GM18519 (cell line): Measurements from ENCODE around the gene GUSB.

Experiments used
- ATAC-seq: cut with Tn5 transposase; IDR thresholded peaks from one replicate; pipeline ENCODE4 v1.9.1; 2021; ENCODE audit warnings: mild to moderate bottlenecking, moderate library complexity; ENCODE audit not compliant: unreplicated experiment, low FRiP score

Gene GUSB

DNA sequence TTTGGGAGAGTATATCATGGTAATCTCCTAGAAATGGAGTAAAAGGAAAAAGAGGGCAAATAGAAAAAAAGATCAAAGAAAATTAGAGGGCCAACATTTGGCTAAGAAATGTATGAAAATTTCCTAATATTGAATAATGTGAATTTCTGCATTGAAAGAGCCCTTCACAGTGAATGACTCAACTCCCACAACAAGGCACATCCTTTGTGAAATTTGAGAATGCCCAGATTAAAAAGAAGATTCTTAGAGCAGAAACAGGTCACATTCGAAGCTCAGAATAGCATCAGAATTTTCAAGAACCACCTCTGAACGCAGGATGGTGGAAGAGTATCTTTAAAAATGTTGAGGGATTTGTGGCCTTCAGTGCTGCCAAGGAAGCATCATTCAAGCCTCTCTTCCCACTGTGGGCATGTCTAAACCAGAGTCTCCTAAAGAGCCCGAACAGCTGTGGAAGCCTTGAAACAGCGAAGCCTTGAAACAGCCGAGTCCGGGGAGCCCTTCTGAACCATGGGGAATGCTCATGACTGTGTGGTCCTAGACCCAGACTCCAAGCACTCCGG, 43.6 kb downstream of the GUSB start:
- no peak for ATAC-seq

GRCh38 chr7:65937296-65937695, 44.7 kb downstream of the GUSB start:
- no peak for ATAC-seq

- ATAC-seq, result no peak
These were observed 50.3 kb downstream of the GUSB start for GRCh38 chr7:65931685-65932084.

DNA sequence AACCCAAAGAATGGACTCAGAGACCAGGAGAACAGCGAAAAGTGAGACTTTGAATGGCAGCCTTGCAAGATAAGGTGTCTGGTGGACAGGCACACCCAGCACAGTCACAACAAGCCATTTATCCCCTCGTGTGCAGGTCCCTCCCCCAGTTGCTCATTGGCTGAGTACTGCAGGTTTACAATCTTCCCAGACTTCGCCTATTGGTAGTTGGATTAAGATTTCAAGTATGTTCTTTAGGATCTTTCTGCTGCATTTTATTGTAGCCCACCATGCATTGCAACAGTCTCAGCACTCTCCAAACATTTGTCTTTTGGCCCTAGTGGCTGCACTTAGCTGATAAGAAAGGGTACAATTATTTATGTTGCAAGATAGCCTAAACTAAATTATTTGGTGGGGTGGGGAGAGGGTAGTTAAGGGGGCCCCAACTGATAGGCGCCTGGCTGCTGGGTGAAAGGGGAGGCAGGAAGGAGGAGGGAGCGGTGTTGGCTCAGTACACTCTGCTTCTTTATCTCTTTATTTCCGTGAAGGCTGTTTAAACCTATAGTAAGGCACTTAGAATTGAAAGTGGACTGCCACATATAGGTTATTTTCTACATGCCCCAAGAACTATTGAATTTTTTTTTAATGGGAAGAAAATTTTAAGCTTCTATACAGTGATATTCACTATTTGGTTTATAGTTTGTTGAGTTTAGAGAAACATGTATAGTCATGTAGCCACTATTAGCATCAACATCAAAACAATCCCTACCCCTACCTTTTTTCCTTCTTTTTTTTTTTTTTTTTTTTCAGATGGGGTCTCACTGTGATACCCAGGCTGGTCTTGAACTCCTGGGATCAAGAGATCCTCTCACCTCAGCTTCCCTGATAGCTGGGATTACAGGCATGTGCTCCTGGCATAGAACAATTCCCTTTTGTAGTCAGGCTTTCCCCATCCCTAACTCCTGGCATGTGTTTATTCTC, 54.2 kb downstream of the GUSB start:
- ATAC-seq, result no peak

- no peak for ATAC-seq
These were observed 55.4 kb downstream of the GUSB start for GRCh38 chr7:65926588-65926987.

- no peak for ATAC-seq
These were observed 57.0 kb downstream of the GUSB start for GRCh38 chr7:65925040-65925439.

- no peak for ATAC-seq
These were observed 57.8 kb downstream of the GUSB start for GRCh38 chr7:65924193-65924592.

DNA sequence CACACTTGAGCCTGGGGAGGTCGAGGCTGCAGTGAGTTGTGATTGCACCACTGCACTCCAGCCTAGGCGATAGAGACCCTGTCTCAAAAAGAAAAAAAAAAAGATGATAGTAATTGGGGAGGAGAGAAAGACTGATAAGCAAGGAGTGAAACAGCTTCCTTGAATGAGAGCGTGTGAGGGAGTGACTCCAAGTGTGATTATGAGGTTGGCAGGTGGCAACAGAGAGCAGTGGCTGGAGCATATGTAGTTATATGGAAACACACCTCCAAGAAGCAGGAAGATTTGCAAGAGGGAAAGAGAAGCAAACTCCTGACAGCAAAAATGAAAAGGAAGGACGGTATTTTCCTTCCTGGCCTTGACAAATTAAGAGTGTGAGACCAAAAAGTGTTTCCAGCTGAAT, 58.7 kb downstream of the GUSB start:
- no peak for ATAC-seq

- ATAC-seq, result no peak
These were observed 65.9 kb downstream of the GUSB start for GRCh38 chr7:65915921-65916657.

DNA sequence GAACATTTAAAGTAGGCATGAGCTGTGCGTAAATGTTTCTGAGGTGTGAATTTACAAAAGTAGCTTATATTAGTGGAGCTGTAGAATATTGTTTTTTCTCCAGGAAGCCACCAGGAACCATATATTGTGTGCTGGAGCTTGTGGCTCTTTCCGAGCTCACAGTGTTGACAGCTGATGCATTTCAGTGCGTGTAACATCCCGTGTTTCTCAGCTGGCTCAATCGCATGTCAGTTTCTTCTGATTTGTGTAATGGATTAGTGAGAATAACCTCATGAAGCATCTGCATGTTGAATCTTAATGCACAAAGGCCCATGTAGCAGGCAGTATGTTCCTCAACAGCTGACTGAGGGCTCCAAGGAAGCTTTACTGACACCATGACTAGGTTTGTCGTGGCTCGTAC, 69.8 kb downstream of the GUSB start:
- no peak for ATAC-seq
